ENCODE data around the gene CAMK1G.

DNA sequence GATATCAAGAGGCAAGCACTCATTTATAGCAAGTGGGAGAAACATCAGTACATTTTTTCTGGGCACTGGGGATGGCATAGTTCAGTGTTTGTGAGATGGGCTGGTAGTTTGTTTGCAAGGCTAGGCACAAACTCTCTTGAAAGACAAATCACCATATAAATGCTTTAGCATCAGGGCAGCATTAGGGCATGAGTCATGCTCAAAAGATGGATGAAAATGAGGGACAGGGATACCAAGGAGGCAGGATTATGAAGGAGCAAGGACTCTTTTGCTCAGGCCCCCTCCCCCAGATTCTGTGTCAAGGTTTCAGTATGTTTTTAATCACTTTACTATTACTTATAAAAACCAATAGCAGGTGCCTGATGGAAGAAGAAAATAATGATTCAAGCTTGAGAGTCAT, 43.9 kb upstream of the CAMK1G start:
- TF ChIP-seq EZH2 (IDR thresholded peaks at IDR 0.05; ENCODE audit: borderline replicate concordance, insufficient read depth, low read depth, low read length, poor library complexity, severe bottlenecking), result no peak
- TF ChIP-seq, protein P1, sequence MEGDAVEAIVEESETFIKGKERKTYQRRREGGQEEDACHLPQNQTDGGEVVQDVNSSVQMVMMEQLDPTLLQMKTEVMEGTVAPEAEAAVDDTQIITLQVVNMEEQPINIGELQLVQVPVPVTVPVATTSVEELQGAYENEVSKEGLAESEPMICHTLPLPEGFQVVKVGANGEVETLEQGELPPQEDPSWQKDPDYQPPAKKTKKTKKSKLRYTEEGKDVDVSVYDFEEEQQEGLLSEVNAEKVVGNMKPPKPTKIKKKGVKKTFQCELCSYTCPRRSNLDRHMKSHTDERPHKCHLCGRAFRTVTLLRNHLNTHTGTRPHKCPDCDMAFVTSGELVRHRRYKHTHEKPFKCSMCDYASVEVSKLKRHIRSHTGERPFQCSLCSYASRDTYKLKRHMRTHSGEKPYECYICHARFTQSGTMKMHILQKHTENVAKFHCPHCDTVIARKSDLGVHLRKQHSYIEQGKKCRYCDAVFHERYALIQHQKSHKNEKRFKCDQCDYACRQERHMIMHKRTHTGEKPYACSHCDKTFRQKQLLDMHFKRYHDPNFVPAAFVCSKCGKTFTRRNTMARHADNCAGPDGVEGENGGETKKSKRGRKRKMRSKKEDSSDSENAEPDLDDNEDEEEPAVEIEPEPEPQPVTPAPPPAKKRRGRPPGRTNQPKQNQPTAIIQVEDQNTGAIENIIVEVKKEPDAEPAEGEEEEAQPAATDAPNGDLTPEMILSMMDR (IDR thresholded peaks at IDR 0.05), result no peak
